PC-3 (cell line): Measurements from ENCODE around the gene THAP4. TPM values are rescaled to one million over a fixed set of nuclear protein-coding genes. Genes with fewer than 3 reads are reported as not detected.

ENCODE experiments used
- ATAC-seq: fragments of 200-7000 bp; cut with Tn5 transposase; 2 replicates; pipeline ENCODE4 v1.9.1; 2020; ENCODE audit warnings: mild to moderate bottlenecking, moderate library complexity
- BruUV-seq: library from RNA; stranded (reverse); fragments of 400-500 nt; replicated peaks from 2 replicates; lab custom pipeline; 2021; lab: Mats Ljungman, UMichigan
- CTCF ChIA-PET: fragments of 300-600 bp; sonication (Branson Sonifier 250); formaldehyde crosslinking; loops from one replicate; lab custom pipeline; 2022; ENCODE audit warnings: antibody characterized with exemption; lab: Charles Lee
- POLR2A ChIA-PET: fragments of 300-600 bp; sonication (Branson Sonifier 250); formaldehyde crosslinking; loops from one replicate; lab custom pipeline; 2022; ENCODE audit warnings: antibody characterized with exemption; ENCODE audit not compliant: unreplicated experiment; lab: Charles Lee
- DNase-seq: peaks from one replicate; pipeline ENCODE4 v3.0.0-alpha.2; 2015
- H2AFZ ChIP-seq: fragments of 300-600 bp; sonication (generic); 2 replicates; pipeline ENCODE4 v1.6.0; 2016; ENCODE audit warnings: antibody characterized with exemption, low read length
- H3F3A ChIP-seq: fragments of 300-600 bp; sonication (generic); one replicate; pipeline ENCODE4 v1.6.0; 2017; ENCODE audit warnings: antibody characterized with exemption, low read length, control low read depth, mild to moderate bottlenecking; ENCODE audit not compliant: unreplicated experiment
- H3K27ac ChIP-seq: fragments of 300-600 bp; sonication (generic); 2 replicates; pipeline ENCODE4 v1.5.1; 2016; ENCODE audit warnings: mild to moderate bottlenecking, low read length
- H3K27me3 ChIP-seq: fragments of 300-600 bp; sonication (generic); 2 replicates; pipeline ENCODE4 v1.6.1; 2016; ENCODE audit warnings: low read length, mixed read lengths
- H3K36me3 ChIP-seq: fragments of 300-600 bp; sonication (generic); 2 replicates; pipeline ENCODE4 v1.6.1; 2016; ENCODE audit warnings: low read depth, mixed run types, low read length, mixed read lengths
- H3K4me1 ChIP-seq: fragments of 300-600 bp; sonication (generic); 2 replicates; pipeline ENCODE4 v1.5.1; 2016; ENCODE audit warnings: low read length; ENCODE audit not compliant: insufficient read depth
- H3K4me2 ChIP-seq: fragments of 300-600 bp; sonication (generic); 2 replicates; pipeline ENCODE4 v1.6.0; 2016; ENCODE audit warnings: low read length
- H3K4me3 ChIP-seq: fragments of 300-600 bp; sonication (generic); 2 replicates; pipeline ENCODE4 v1.5.1; 2016; ENCODE audit warnings: mild to moderate bottlenecking, low read length, mixed read lengths
- H3K79me2 ChIP-seq: fragments of 300-600 bp; sonication (generic); 2 replicates; pipeline ENCODE4 v1.6.1; 2017; ENCODE audit warnings: low read length, mixed read lengths
- H3K9ac ChIP-seq: fragments of 300-600 bp; sonication (generic); 2 replicates; pipeline ENCODE4 v1.6.0; 2016; ENCODE audit warnings: mild to moderate bottlenecking, low read length
- H3K9me2 ChIP-seq: fragments of 300-600 bp; sonication (generic); replicated peaks from 2 replicates; pipeline ENCODE4 v1.6.1; 2016; ENCODE audit warnings: mixed run types, low read length, mixed read lengths
- H3K9me3 ChIP-seq: fragments of 300-600 bp; sonication (generic); 2 replicates; pipeline ENCODE4 v1.6.1; 2016; ENCODE audit warnings: low read length, mixed read lengths
- H4K20me1 ChIP-seq: fragments of 300-600 bp; sonication (generic); 2 replicates; pipeline ENCODE4 v1.6.1; 2016; ENCODE audit warnings: low read length, mixed read lengths
- EZH2 ChIP-seq: fragments of 300-600 bp; sonication (generic); IDR thresholded peaks from one replicate; pipeline ENCODE4 v1.6.1; 2017; ENCODE audit warnings: antibody characterized with exemption, mild to moderate bottlenecking, low read length; ENCODE audit not compliant: unreplicated experiment
- EZH2phosphoT487 ChIP-seq: fragments of 300-600 bp; sonication (generic); IDR thresholded peaks from 2 replicates; pipeline ENCODE4 v1.6.1; 2018; ENCODE audit warnings: mild to moderate bottlenecking, antibody characterized with exemption, low read length, borderline replicate concordance
- intact Hi-C: fragments of 100-400 bp; cut with micrococcal nuclease; formaldehyde crosslinking; loops from 2 replicates; pipeline ENCODE4 v1.9.0; 2023
- total RNA-seq: library from RNA; depleted of rRNA; stranded (reverse); fragments of >200 nt; gene quantifications from 2 replicates; pipeline ENCODE4 v1.2.3, GENCODE V29; 2014
- TF ChIP-seq, protein P1 (sequence below): fragments of 300-600 bp; sonication (generic); conservative IDR thresholded peaks from 2 replicates; pipeline ENCODE4 v1.5.1; 2017; ENCODE audit warnings: antibody characterized with exemption, low read depth, mild to moderate bottlenecking, low read length

Gene THAP4
- total RNA-seq, 1 experiment from 2014 or later = 75.1 TPM

DNA sequence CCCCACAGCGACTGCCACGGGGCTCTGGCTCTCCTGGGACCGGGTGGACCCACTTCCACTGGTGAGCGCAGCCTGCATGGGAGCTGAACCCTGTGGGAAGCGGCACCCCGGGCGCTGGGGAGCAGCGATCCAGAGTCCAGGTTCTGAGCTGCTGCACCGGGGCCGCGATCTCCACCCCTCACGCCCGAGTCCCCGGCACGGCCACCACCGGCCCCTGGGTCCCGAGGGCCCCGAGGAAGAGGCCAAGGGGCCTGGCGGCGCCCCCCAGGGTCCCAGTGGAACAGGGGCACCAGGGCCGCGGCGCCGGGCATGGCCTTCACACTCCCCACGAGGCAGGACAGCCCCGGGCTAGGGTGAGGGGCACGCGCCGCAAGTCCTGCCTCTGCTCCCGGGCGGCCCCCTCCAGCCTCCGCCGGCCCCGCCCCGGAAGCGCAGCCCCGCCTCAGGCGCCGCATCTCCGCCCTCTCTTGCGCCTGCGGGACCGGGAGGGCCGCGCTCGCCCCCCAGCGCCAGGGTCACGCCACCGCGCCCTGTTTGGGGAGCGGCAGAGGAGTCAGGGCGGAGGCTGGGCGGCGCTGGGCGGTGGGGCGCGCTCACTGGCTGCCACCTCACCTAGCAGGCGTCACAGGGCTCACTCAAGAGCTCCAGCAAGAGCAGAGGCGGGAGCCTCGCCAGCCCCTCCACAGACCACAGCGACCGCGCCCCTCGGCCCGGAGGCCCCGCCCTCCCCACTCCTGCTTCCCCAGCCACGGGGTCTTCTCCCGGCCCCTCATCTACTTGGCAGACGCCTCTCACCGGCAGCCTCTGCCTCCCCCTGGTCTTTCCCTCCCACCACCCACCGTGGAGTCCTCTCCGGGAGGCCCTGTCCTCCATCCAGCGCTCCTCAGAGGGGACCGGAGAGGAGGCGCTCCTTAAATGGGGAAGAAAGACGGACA is 26.8 kb downstream of the THAP4 start:
- Histone ChIP-seq H3K36me3 (no peaks in the 10 kb centered on the region; the same call in 1 of the 2 replicates), H3F3A (no peaks in the 10 kb centered on the region), H3K4me3 (no peak overlapping the region), H4K20me1 (no peaks in the 10 kb centered on the region), H3K9me2 (no peaks in the 10 kb centered on the region), H3K27ac (no peak overlapping the region), H3K79me2 (peaks cover 34% of the 10 kb centered on the region), H2AFZ (no peak overlapping the region), H3K27me3 (no peaks in the 10 kb centered on the region), H3K9ac (no peak overlapping the region), H3K4me2 (no peak overlapping the region), H3K9me3 (no peaks in the 10 kb centered on the region), H3K4me1 (no peaks in the 10 kb centered on the region)
- TF ChIP-seq EZH2 = no peak
- TF ChIP-seq, protein P1, sequence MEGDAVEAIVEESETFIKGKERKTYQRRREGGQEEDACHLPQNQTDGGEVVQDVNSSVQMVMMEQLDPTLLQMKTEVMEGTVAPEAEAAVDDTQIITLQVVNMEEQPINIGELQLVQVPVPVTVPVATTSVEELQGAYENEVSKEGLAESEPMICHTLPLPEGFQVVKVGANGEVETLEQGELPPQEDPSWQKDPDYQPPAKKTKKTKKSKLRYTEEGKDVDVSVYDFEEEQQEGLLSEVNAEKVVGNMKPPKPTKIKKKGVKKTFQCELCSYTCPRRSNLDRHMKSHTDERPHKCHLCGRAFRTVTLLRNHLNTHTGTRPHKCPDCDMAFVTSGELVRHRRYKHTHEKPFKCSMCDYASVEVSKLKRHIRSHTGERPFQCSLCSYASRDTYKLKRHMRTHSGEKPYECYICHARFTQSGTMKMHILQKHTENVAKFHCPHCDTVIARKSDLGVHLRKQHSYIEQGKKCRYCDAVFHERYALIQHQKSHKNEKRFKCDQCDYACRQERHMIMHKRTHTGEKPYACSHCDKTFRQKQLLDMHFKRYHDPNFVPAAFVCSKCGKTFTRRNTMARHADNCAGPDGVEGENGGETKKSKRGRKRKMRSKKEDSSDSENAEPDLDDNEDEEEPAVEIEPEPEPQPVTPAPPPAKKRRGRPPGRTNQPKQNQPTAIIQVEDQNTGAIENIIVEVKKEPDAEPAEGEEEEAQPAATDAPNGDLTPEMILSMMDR = no peak
- no peak for TF ChIP-seq EZH2phosphoT487
- intact Hi-C loops = no loop called here
- DNase-seq (no peak), ATAC-seq (no peak)
- ChIA-PET POLR2A (no interaction called here), CTCF (no interaction called here)
- BruUV-seq = no TSS peak

DNA sequence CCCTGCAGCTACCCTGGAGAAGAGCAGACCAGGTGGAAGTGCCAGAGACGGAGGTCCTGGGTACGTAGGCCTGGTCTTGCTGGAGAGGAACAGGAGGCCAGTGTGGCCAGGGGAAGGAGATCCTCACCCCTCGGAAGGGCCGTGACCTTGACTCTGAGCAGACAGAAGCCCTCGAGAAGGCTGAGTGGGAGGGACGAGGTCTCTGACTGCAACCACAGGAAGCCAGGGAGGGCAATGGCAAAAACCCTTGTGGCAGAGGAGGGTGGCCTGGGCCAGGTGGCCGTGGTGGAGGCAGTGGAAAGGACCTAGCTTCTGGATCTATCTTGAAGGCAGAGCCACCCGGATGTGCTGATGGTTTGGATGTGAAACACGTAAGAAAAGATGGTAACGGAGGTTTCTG is 28.1 kb downstream of the THAP4 start:
- H4K20me1 ChIP-seq = no peaks in the 10 kb centered on the region
- H3K79me2 ChIP-seq = peaks cover 26% of the 10 kb centered on the region
- no peaks in the 10 kb centered on the region; the same call in 1 of the 2 replicates for H3K36me3 ChIP-seq
- POLR2A ChIA-PET = no interaction called here
- DNase-seq (no peak), ATAC-seq (no peak)
- no TSS peak for BruUV-seq
- no peak overlapping the region for H3K4me3 ChIP-seq
- CTCF ChIA-PET = no interaction called here
- H3K9ac ChIP-seq = no peak overlapping the region
- no peak overlapping the region for H2AFZ ChIP-seq
- no peaks in the 10 kb centered on the region for H3K27me3 ChIP-seq
- no peaks in the 10 kb centered on the region for H3F3A ChIP-seq
- intact Hi-C loops = no loop called here
- no peaks in the 10 kb centered on the region for H3K4me1 ChIP-seq
- TF ChIP-seq, protein P1 = no peak
- TF ChIP-seq EZH2phosphoT487 (no peak), EZH2 (no peak)
- H3K9me2 ChIP-seq = no peaks in the 10 kb centered on the region
- H3K9me3 ChIP-seq = no peaks in the 10 kb centered on the region
- no peak overlapping the region for H3K27ac ChIP-seq
- H3K4me2 ChIP-seq = no peak overlapping the region
